Tibial nerve (tissue), 4 donors: ENCODE measurements around the gene RAD51. TPM values are rescaled to one million over a fixed set of nuclear protein-coding genes. Genes with fewer than 3 reads are reported as not detected.

Source experiments
- DNase-seq, 2 donors: peaks; one replicate each; pipeline ENCODE4 v3.0.0-alpha.2; 2019; ENCODE audit warnings: low spot score in 2 of 2
- H3K27ac ChIP-seq, 4 donors: fragments of 200-600 bp; sonication (generic) in 3 of 4; one replicate each; pipeline ENCODE4 v1.5.1; 2017 to 2019; ENCODE audit warnings: mild to moderate bottlenecking in 1 of 4
- H3K27me3 ChIP-seq, 2 donors: fragments of 200-600 bp; sonication (generic) in 1 of 2; one replicate each; pipeline versions ENCODE4 v1.5.1 to v1.6.0; 2017 to 2019
- H3K36me3 ChIP-seq, 3 donors: fragments of 200-600 bp; sonication (generic); one replicate each; pipeline ENCODE4 v1.5.1; 2018 to 2019
- H3K4me1 ChIP-seq, 4 donors: fragments of 200-600 bp; sonication (generic) in 3 of 4; one replicate each; pipeline ENCODE4 v1.5.1; 2017 to 2019
- H3K4me3 ChIP-seq, 4 donors: fragments of 200-600 bp; sonication (generic) in 3 of 4; one replicate each; pipeline ENCODE4 v1.5.1; 2017 to 2019; ENCODE audit warnings: mild to moderate bottlenecking in 1 of 4, moderate library complexity in 1 of 4
- H3K9me3 ChIP-seq, 4 donors: fragments of 200-600 bp; sonication (generic) in 3 of 4; one replicate each; pipeline ENCODE4 v1.5.1; 2017 to 2019
- EP300 ChIP-seq, 2 donors: sonication (generic); formaldehyde crosslinking; IDR thresholded peaks; one replicate each; pipeline ENCODE4 v1.6.1; 2017; ENCODE audit warnings: antibody characterized with exemption in 2 of 2, mild to moderate bottlenecking in 1 of 2
- POLR2A ChIP-seq, 2 donors: fragments of 450-650 bp; IDR thresholded peaks; one replicate each; pipeline ENCODE4 v1.6.1; 2017; ENCODE audit warnings: antibody characterized with exemption in 2 of 2, mild to moderate bottlenecking in 2 of 2, moderate library complexity in 2 of 2
- WGBS, 2 donors: methylation state at CpG; one replicate each; pipeline ENCODE4 v1.1.5; 2018; 5-methylcytosine and 5-hydroxymethylcytosine counted together
- total RNA-seq, 4 donors: library from RNA; depleted of rRNA; stranded (reverse); fragments of >200 nt; gene quantifications; one replicate each; pipeline ENCODE4 v1.1.0, GENCODE V29; 2016
- TF ChIP-seq, protein P1 (sequence below), 5 experiments: fragments of 200-600 bp in 3 of 5; fragments of 450-650 bp in 2 of 5; sonication (generic) in 3 of 5; IDR thresholded peaks; one replicate each; pipeline ENCODE4 v1.5.1; 2016 to 2019; ENCODE audit warnings: antibody characterized with exemption in 5 of 5, mild to moderate bottlenecking in 3 of 5, moderate library complexity in 2 of 5

Gene RAD51
- total RNA-seq, 4 donors from 2014 or later: 0.42 to 0.59 TPM; not detected in 2

DNA sequence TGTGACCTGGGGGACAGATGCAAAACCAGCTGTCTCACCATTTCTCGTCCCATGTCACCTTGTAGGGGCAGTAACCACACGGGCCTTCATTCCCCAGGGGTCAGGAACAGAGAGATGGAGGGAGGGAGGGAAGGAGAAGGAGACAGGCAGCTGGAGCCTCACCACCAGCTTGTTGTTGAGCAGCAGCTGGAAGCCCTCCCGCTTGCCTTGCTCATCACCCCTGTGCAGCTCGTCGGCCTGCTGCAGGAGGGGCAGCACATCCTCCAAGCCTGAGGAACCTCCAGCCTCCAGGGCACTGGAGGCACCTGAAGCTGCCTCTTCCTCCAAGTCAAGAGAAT is 49.8 kb downstream of the RAD51 start:
- no peak for DNase-seq
- H3K27me3 ChIP-seq: no peaks in the 10 kb centered on the region
- H3K36me3 ChIP-seq: peaks cover 0 to 95% (median 0%) of the 10 kb centered on the region in 3 donors
- TF ChIP-seq POLR2A (IDR thresholded peaks at IDR 0.05): no peak
- TF ChIP-seq EP300 (IDR thresholded peaks at IDR 0.05): no peak
- TF ChIP-seq, protein P1, sequence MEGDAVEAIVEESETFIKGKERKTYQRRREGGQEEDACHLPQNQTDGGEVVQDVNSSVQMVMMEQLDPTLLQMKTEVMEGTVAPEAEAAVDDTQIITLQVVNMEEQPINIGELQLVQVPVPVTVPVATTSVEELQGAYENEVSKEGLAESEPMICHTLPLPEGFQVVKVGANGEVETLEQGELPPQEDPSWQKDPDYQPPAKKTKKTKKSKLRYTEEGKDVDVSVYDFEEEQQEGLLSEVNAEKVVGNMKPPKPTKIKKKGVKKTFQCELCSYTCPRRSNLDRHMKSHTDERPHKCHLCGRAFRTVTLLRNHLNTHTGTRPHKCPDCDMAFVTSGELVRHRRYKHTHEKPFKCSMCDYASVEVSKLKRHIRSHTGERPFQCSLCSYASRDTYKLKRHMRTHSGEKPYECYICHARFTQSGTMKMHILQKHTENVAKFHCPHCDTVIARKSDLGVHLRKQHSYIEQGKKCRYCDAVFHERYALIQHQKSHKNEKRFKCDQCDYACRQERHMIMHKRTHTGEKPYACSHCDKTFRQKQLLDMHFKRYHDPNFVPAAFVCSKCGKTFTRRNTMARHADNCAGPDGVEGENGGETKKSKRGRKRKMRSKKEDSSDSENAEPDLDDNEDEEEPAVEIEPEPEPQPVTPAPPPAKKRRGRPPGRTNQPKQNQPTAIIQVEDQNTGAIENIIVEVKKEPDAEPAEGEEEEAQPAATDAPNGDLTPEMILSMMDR (IDR thresholded peaks at IDR 0.05): no peak
- H3K4me3 ChIP-seq: no peak overlapping the region
- no peaks in the 10 kb centered on the region for H3K9me3 ChIP-seq
- peaks cover 0 to 4% (median 0%) of the 10 kb centered on the region in 4 donors for H3K4me1 ChIP-seq
- H3K27ac ChIP-seq: peak overlapping the region in 1 of 4 donors; percentile 29
- WGBS, 2 donors: 53 to 61% methylated on average over 5 of the region's 5 CpGs

DNA sequence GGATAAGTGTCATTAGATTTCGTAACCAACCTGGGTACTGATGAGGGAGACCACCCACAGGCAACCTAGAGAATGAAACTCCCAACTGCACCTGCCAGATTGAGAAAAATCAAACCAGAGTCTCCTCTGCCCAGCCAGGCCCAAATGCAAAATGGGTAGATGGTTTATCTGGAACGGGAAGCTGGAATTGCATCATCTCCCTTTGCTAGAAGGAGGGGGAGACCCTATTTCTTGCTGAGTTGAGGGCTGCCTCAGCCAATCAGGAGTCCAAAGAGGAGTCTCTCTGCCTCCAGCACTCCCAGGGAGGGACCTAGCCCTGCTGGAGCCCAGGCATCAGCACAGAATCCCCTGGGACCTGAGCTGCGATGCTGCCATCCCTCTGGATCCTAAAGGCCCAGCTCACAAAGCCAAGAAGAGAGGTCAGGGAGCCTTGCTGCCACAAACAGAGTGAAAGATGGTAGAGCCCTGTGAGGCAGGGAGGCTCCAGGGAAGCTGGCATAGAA is 52.0 kb downstream of the RAD51 start:
- H3K27me3 ChIP-seq: no peaks in the 10 kb centered on the region
- peaks cover 0 to 98% (median 6%) of the 10 kb centered on the region in 3 donors for H3K36me3 ChIP-seq
- no peak overlapping the region for H3K4me3 ChIP-seq
- TF ChIP-seq EP300 (IDR thresholded peaks at IDR 0.05): no peak
- TF ChIP-seq, protein P1 (IDR thresholded peaks at IDR 0.05): no peak
- no peak for TF ChIP-seq POLR2A (IDR thresholded peaks at IDR 0.05)
- WGBS, 2 donors: 60 to 70% methylated on average over 3 of the region's 3 CpGs
- no peak overlapping the region for H3K27ac ChIP-seq
- peaks cover 0 to 4% (median 0%) of the 10 kb centered on the region in 4 donors for H3K4me1 ChIP-seq
- H3K9me3 ChIP-seq: no peaks in the 10 kb centered on the region
- DNase-seq: no peak

DNA sequence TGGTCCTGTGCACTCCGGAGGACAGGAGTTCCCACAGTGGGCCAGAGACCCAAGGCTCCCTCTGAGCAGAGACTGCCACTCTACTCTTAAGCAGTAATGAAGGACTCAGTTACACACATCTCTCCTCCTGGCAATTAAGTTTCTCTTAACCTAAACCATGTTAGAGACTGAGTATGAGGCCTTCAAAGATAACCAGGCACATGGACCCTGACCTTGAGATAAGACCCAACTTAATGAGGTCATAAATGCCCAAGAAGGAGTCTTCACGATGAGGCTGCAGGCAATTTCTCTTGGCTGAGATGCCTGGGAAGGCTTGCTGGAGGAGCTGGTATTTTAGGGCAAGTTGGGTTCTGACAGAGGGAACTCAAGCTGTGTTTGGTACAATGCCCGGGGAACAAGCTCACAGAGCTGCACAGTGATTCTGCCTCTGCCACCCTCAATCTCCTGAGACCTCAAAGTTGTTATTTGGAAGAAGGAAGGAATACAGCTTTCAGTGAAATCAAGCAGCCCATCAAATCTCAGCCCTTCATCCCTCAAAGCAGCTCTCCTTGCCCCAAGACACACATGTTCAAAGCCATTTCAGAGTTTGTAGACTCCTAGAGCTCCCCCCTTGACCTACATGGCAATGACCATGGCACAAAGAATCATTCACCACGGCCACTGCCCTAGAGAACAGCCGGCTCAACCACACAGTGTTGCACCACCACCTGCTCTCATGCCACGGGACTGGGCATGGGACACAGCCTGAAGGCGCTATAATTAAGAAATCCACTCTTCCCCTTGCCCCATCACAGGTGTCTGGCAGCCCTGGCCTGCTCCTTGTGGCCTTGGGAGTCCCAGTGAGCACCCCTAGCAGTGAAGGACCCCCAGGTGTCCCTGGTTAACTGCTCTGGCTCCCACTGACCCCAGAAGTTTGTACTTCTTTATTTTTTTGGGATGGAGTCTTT is 53.0 kb downstream of the RAD51 start:
- Histone ChIP-seq H3K4me3 (no peak overlapping the region), H3K4me1 (peaks cover 0 to 9% (median 0%) of the 10 kb centered on the region in 4 donors), H3K36me3 (peaks cover 0 to 95% (median 6%) of the 10 kb centered on the region in 3 donors), H3K9me3 (no peaks in the 10 kb centered on the region), H3K27ac (no peak overlapping the region), H3K27me3 (no peaks in the 10 kb centered on the region)
- 67 to 83% methylated on average over 7 of the region's 7 CpGs for WGBS, 2 donors
- DNase-seq: no peak
- TF ChIP-seq EP300 (IDR thresholded peaks at IDR 0.05) (no peak), POLR2A (IDR thresholded peaks at IDR 0.05) (no peak)
- TF ChIP-seq, protein P1 (IDR thresholded peaks at IDR 0.05): no peak

- TF ChIP-seq EP300 (IDR thresholded peaks at IDR 0.05) (no peak), POLR2A (IDR thresholded peaks at IDR 0.05) (no peak)
- TF ChIP-seq, protein P1 (IDR thresholded peaks at IDR 0.05): no peak
- Histone ChIP-seq H3K4me3 (no peak overlapping the region), H3K4me1 (peaks cover 0 to 22% (median 1%) of the 10 kb centered on the region in 4 donors), H3K9me3 (no peaks in the 10 kb centered on the region), H3K27me3 (no peaks in the 10 kb centered on the region), H3K36me3 (peaks cover 0 to 86% (median 6%) of the 10 kb centered on the region in 3 donors), H3K27ac (no peak overlapping the region)
- 90 to 96% methylated on average over 4 of the region's 4 CpGs for WGBS, 2 donors
- DNase-seq: no peak
Observed at GRCh38 chr15:40749151-40749630, 54.2 kb downstream of the RAD51 start.

- Histone ChIP-seq H3K4me3 (no peak overlapping the region), H3K27ac (no peak overlapping the region), H3K36me3 (peaks cover 0 to 69% (median 6%) of the 10 kb centered on the region in 3 donors), H3K9me3 (no peaks in the 10 kb centered on the region), H3K4me1 (peaks cover 0 to 31% (median 5%) of the 10 kb centered on the region in 4 donors), H3K27me3 (no peaks in the 10 kb centered on the region)
- no peak for DNase-seq
- WGBS, 2 donors: 89 to 91% methylated on average over 3 to 4 of the region's 4 CpGs
- no peak for TF ChIP-seq EP300 (IDR thresholded peaks at IDR 0.05)
- TF ChIP-seq, protein P1 (IDR thresholded peaks at IDR 0.05): no peak
- TF ChIP-seq POLR2A (IDR thresholded peaks at IDR 0.05): no peak
Observed at GRCh38 chr15:40750885-40751284, 55.9 kb downstream of the RAD51 start.
